NK-92 treated with Interleukin-12 subunit alpha and Interleukin-12 subunit beta, amount 100 ng/mL, for 24 hours (cell line): Measurements from ENCODE around the gene SOX3.

ENCODE experiments used
- DNase-seq: peaks from one replicate; lab custom pipeline; 2025; lab: John Stamatoyannopoulos, UW

SOX3 gene

DNA sequence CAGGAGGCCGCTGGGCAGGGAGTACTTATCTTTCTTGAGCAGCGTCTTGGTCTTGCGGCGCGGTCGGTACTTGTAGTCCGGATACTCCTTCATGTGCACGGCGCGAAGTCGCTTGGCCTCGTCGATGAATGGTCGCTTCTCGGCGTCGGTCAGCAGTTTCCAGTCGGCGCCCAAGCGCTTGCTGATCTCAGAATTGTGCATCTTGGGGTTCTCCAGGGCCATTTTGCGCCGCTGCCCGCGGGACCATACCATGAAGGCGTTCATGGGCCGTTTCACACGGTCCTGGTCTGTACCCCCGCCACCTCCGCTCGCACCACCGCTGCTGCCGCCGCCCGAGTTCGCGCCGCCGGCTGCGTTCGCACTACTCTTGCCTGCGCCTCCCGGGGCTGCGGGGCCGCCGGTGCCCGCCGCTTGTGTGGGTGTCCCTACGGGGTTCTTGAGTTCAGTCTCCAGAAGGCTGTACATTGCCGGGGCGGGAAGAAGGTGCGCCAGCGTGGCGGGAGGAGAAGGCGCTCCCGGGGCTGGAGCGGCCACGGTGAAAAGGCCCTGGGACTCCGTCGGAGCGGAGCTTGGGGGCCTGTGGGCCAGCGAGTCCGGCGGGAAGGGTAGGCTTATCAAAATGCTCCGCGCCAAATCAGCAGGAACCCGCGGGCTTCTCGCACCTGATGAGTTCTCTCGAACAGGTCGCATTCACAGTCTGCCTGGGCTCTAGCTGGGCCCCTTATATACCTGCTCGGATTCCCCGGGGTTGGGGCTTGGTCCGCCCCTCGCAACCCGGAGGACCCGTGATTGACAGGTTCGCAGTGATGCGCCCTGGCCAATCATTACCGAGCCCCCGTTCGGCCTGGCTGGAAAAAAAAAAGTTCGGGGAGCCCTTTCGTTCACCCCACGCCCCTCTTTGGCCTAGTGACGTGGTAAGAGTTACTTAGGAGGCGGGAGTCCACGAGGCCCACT, at the start of gene SOX3:
Gene SOX3 (minus strand): TSS at position 699 of the 954 bp plus-strand sequence. CDS start 9 bp downstream, at position 690.
- DNase-seq = no peak

DNA sequence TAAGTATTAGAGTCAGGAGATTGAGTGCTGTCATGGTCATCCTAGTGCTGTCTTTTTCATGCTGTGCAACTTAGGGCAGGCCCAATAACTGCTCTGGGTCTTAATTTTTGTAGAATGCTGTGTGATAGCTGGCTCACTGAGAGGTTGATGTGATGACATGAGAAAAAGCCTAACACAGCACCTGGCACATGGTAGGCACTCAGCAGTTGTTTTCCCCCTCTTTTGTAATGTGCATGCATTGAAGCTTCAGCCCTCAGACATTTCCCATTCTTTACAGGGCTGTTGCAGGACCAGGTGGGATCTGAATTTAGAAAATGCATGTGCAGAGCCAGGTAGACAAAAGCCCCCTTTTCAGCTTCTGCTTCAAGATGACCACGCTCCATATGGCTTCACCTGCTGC, 44.1 kb upstream of the SOX3 start:
- DNase-seq = no peak

DNA sequence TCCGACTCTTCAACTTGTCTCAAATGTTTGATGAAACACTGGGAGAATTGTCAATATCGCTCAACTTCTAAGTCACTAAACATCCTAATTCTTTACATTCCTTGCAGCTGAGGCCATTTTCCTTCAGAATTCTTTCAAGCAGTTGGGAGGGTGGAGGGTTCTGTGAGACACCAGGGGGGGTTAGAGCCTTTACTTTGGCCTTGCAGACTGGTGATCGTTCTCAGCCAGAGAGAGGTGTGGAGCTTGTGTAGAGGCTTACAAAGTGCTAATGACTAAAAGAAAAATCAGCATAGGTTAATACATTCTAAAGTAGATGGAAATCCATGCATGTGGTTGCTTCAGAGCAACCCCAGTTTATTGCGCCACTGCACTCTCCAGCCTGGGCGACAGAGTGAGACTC, 21.3 kb upstream of the SOX3 start:
- no peak for DNase-seq

DNA sequence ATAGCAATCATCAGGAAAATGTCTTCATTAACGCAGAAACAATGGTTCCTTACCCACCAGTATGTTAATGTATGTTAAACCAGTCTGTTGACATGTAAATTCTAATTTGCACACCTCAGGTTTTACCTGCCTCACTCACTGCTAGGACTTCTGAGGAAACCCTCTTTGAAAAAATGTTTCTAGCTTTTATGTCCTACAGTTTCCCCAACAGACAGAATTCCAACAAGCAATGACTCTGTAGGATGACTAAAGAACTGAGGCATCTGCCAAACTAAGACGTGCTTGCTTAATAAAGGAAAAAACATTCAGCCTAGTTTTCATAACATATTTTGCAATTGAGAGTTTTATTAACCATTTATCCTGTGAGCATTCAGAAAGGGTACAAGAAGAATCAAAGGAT, 20.6 kb upstream of the SOX3 start:
- DNase-seq = no peak

DNA sequence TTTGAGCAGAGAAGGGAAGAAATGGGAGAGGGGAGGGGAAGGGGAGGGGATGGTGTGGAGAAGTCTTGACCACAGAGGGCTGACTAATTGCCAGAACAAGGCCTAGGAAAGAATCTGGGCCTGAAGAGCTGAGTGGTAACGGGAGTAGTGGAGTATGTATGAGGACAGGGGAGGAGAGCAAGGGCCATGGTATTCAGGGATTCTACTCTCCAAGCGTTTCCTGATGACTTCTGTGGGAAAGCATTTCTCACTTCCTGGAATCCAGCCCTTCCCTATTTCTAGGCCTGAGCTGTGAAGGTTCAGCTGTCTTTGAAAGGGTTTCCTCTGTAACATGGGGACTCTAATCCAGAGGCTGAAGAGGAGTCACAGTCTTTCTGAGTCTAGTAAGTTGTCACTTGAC, 19.7 kb upstream of the SOX3 start:
- no peak for DNase-seq

DNA sequence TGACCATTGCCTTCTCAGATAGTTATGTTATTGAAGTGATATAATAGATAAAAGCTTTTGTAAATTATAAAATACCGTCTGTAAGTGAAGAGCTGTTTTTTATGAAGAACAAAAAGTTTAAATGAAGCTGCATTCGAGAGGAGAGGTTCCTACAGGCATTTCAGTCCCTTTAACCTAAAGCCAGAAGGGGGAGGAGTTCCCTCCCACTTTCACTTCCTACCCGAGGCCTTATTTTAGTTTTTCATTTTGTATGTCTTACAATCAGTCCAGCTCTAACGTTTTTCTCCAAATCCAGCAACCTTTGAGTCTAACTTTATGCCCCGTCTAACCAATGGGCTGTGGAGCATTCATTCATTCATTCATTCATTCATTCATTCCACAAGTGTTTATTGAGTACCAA, 16.5 kb upstream of the SOX3 start:
- no peak for DNase-seq

DNA sequence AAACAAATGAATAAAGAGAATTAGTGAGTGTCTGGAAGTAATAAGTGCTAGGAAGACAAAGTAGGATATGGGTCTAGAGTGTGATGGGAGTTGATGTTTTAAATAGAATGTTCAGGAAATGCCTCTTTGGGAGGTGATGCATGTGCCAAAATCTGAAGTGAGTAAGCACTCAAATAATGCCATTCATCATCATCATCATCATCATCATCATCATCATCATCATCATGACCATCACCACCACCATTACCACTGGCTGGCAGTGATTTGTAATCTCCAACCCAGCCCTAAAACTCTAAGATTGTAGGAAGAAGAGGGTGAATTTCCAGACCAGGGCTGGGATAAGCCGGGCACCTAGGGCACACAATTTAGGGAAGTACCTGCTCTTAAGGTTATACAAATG, 9.7 kb upstream of the SOX3 start:
- no peak for DNase-seq

DNA sequence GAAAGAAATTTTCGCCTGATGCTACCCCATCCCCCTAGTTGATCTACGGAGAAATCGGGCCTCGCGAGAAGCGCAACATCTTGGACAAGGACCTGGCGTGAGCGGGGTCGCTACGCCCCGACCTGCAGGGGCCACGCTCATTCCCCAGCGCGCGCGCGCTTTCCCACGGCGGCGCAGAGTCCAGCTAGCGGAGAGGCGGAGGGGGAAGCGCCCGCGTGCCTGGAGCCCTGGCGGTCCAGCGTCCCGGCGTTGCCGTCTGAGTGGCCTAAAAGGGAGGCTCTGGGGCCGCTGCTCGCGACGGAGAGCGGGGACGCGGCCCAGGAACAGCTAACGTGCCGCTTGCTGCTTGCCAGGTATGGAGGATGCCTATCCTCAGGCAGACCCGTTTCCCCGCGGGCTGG, 6.0 kb upstream of the SOX3 start:
- no peak for DNase-seq

DNA sequence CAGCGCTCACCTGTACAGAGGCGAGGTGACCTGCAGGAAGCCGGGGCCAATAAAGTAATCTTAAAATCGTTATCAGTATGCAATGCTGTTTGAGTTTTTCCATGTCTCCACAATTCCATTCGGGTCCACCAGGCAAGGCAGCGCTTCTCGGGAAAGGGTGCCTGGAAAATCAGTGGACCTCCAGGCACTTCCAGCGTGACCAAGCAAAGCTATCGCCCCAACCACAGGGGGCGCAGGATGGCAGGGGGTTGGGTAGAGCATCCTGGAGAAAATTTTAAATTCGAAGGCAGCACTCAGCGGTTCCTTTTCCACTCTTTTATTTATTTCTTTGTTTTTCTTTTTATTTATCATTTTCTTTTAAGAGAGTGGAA, 5.4 kb upstream of the SOX3 start:
- DNase-seq = no peak

DNA sequence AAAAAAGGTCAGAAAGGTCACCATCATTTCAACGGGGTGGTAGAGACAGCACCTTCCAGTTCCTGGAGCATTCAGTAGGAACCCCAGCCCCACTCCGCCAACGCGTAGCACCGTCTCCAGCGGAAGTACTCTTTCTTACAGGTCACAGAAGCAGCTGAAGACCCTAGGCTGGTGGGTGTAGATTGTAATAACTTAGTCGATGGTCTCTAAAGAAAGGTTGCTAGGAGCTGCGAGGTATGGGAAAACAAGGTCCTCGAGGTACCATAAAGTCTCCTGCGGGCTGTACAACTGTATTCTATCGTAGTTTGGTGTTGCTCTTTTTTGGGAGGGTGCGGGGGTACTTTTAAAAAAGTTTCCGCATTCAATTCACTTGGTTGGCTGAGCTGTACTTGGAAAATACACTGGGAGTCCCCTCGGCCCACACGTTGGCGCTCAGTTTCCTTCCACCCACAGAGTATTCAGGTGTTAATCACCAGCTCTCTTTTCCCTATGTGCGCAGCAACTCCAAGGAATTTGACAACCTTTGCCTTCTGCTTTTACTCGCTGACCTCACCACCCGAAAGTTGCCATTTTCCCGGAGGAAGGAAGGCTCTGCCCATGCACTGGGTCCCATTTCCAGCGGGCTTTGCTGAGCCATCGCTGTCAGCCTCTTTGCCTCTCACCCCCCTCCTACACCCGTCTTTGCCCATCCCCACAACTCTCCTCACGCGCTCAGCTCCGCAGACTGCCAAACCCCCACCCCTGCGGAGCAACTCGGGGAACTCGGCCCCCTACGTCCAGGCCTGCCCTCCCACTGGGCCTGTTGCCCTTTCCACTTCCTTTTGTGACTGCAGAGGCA, 4.8 kb upstream of the SOX3 start:
- DNase-seq = no peak

DNA sequence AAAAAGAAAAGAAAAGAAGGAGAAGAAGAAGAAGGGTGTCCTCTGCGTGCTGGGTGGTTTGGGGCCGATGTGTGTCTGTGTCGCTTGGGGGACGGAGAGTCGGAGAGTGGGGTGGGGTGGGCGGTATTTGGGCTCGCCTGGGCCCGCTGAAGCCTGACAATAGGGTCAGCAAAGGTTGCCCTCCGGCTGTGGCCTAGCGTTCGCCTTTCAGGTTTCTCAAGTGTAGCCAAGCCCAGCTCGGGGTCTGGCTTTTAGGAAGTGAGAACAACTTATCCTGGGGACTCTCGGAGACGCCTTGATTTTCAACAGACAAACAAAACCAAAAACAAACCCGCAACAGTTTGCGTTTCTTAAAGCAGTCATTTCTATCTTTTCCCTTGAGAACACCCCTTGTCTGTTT, 4.1 kb upstream of the SOX3 start:
- no peak for DNase-seq

DNA sequence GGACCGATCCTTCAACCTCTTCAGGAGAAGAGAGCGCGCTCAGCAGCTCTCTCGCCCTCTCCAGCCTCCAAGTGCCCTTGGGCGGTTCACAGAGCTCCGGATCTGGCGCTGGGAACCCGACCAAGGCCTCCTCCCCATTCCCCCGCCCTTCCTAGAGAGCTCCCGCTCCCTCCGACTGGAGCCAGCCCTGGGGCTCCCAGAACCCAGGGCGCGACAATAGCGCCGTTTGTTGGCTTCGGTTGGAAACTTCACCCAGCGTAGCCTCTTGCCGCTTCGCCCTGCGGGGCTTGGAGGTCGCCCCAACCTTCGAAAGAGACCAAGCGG, 3.1 kb upstream of the SOX3 start:
- DNase-seq = no peak

DNA sequence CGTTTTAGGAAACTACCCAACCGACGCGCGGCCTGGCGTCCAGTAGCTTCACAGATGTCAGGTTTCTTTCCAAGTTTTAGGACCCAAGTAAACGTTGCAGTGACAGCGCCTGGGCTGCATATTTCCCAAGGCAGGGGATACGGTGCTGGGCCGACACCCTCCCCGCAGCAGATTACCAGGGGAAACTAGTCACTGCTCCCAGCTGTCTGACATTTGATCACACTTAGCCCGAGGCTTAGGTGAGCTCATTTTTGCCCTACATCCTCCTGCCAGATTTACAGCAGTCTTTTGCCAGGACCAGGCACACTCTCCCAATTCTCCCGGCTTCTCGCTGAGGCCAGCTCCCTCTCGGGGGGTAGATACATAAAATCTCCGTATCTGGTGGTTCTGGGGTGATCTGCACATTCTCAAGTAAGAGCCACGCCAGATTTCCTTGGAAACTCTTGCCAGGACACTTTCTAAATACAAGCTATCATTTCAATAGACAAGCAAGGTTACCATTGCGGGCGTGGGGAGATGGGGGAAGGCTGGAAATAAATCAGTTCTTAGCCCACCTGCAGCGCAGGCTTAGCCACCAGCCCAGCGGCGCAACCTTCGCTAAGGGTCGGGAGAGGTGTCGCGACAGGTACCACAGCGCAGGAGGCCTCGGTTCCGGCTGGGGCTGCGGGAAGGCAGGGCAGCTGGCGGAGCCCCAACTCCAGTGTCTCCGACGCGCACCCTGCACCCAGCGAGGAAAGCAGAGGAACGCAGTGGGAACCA, 2.5 kb upstream of the SOX3 start:
- DNase-seq = no peak

DNA sequence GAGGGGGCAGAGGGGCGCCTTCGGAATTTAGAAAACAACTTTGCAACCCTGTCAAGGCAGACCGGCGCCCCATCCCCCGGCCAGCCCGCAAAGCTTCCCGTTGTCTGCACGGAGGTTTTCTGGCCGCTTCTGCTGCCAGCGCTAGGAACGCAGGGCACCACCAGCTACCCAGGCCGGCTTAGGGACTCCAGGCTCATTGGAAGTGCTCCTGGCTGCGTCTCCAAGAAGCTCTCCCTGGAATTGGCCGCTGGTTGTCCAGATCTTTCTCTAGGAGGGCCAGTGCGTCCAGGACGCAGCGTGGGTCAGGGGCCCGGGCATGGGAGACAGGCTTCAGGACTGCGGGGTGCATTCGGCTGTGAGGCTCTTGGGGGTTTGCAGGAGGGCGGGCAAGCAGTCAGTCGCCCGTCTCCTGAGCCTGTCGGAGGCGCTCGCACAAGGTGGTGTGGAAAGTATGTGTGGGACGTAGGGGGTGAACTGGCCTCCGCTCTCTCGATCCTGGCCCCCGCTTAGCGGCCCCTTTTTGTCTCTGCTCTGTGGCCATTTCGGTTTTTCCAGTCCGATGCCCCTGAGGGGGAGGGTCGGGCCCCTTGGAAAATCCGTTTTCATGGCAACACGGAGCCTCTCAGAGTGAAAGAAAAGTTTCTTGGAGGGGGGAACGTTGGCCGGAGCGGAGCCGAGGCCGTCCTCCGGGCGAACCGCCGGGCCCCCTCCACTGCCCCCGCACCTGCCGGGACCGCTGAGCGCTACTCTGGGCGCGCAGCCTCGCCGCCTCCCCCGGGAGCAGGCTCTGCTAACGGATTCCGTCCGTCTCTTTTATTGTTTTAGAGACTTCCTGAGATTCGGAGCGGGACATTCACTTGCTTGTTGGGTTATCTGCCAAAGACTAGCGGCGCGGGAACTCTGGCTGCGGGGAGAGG, 810 bp upstream of the SOX3 start:
- no peak for DNase-seq

DNA sequence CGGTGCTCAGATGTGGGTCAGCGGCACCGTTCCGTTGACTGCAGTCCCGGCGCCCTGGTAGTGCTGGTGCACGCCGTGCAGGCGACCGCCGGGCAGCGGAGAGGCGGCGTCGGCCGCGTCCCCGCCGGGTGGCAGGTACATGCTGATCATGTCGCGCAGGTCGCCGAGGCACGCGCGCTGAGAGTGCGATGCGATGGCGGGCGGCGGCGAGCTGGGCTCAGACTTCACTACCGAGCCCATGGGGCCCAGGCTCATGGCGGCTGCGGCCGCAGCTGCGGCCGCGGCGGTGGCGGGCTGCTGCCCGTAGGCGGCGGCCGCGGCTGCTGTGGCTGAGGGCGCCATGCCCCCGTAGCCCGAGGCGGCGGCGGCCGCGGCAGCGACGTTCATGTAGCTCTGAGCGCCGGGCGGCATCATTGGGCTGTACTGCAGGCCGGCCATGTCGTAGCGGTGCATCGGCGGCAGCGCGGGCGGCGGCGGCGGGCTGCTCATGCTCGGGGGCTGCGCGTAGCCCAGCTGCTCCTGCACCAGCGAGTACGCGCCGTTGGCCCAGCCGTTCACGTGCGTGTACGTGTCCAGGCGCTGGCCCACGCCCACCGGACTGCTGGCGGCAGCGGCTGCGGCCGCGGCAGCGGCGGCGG, 1.0 kb downstream of the SOX3 start:
- DNase-seq = no peak

DNA sequence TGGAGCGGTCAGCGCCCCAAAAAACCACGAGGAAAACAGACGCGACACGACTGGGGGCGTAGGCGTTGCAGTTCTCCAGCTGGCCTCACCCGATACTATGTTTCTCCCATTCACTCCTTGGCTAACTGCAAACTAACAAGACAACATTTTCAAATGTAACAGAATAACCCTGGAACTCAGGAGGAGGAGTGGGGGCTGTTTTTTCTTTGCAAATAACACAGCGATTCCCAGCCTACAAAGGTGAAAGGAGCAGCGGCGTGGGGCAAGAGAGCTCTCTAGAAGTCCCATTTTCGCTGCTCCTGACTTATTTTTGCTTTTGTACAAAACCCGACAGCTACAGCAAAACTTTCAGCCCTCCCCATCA, 1.6 kb downstream of the SOX3 start:
- DNase-seq = no peak

DNA sequence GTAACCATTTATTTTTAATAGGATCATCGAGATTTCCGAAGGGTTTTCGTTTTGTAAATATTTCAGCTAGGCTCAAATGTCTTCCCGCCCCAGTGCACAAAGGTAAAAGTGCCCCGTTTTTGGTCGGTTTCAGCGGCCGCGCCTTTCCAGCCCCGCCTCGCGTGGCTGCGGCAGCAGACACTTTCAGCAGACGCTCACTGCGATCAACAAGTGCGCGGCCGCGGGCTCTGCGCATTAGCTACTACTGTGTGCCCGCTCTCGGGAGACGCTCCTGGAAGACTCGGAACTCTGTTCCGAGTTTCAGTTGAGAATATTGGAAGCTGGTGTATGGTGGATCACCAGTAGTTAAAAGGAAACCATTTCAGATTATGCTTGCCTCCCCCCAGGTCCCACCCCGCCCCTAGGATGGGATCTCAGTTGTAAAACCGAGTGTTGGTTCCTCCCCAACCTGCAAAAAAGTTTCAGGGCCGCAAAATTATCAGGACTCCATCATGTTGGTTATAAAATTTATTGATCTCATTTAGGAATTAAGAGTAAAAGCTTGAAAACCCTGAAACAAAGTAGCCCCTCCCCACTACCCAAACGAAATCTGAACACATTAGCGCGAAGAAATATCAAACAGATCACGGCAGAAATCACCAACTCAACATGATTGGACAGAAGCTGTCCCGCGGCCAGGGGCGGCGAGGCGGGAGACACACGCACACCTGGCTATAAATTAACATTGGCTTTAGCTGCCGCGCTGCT, 2.2 kb downstream of the SOX3 start:
- no peak for DNase-seq

DNA sequence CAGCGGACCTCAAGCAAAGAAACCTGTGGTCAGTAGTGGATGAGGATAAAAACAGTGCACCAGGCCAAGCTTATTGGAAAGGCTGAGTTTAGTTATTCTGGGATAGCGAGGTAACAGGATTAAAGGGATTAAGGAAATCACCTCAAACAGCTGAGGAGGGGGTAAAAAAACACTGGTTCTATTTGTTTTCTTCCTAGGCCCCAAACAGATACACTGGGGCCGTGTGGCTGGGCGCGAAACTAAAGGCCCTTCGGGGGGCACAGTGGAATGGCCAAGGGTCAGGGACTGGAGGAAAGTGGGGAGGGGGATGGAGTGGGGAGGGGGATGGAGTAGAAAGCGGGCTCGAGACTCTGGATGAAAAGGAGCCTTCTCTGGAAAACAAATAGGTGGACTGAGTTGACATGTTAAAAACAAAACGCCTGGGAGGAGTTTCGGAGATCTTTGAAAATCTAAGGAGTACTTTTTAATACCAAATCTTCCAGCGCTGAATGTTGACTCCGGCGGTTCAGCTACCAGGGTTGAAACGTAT, 2.9 kb downstream of the SOX3 start:
- no peak for DNase-seq

DNA sequence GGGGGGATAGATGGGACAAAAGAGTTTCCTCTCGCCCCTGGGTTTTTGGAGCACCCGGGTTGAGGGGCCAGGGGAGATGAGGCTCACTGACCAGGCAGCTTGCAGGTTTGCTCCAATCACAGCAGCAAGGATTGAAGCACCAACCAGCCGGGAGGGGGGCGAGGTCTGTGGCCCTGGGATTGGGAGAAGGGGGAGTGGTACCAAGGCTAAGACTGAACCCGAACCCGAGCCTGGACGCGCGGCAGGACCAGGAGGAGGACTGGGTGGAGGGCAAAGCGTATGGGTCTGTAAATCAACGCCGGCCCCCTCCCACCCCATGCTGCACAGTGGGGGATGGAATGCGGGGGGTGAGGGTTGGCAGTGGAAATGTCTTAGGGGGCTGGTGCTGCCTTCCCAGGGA, 3.5 kb downstream of the SOX3 start:
- DNase-seq = no peak

DNA sequence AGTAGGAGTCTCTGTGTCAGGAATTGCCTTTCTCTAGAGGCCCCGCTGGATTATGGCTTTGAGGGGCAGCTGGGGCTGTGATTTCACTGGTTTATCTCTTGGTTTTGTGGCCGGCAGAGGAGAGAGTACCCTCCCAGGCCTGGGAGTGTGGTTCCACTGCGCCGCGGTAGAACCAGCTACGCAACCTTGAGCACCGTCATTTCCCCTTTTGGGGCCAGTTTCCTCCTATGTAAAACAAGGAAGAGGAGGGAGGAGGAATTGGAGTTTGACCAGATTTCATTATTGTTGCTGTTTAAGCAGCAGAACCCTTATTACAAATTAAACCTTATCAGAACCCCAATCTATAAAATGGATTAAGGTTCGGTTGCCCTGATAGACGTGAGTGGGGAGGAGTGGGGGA, 4.4 kb downstream of the SOX3 start:
- DNase-seq = no peak
